GM18517 (cell line): ENCODE data around the gene TGM1.
A peak's percentile ranks its signal among the peaks of the same experiment; 100 is the strongest.
"Not testable (repeated sequence)": the region's sequence is repeated elsewhere in the genome, so short reads cannot be mapped to it uniquely, and the experiment has no call there.

Experiments
- ATAC-seq: cut with Tn5 transposase; IDR thresholded peaks from one replicate; pipeline ENCODE4 v1.9.1; 2021; ENCODE audit warnings: mild to moderate bottlenecking, moderate library complexity; ENCODE audit not compliant: unreplicated experiment

Gene TGM1

DNA sequence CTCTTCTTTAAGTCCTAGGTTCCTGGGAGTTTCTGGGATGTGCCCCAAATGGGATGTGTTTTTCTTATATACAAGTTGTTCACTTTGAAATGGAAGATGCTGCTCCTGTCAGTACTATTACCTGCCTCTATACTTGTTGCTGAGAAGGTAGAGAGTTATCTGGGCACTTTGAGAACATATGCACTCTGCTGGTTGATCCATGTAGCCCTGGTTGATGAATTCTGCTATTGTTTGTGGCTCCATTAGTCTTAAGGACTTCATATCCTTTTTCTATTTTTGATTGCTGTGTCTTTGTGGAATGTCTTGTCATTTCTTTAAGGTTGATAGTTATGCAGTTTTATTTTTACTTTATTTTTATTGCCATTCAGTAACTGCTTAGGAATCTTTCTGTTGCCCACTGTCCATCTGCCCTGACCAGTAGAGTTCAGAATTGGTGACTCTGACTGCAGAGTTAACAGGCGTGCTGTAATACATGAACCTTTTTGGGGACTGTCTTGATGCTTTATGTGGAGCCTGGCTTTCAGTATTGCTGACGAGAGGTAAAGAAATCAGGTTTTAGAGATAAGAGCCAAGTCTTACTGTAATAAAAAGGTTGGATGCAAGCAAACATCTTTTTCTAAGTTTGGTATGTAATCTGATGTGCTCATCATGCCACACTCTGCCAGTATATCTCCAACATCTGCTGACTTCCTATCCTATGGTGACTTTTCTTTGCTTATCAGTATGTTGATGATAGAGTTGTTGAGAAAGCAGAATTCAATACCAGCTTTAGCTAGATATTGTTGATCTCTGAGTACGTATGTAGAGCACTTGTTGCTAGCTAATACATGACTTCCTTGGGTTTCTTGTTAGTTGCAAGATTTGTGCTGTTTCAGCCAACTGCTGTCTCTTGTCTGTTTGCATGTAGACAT, 28.6 kb downstream of the TGM1 start:
- no peak for ATAC-seq

DNA sequence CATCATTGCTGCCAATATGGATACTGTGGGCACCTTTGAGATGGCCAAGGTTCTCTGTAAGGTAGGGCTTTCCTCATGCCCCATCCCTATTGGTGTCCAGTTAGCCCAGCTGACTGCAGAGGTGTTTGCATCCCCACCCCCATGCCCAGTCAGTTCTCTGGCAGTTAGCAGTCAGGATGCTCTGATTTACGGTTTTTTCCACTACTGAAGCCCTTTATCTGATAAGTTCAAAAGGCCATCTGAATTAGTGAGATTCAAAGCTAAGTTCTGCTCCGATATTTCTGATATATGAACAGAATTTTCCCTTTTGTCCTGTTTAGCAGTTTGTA, 29.5 kb downstream of the TGM1 start:
- no peak for ATAC-seq

DNA sequence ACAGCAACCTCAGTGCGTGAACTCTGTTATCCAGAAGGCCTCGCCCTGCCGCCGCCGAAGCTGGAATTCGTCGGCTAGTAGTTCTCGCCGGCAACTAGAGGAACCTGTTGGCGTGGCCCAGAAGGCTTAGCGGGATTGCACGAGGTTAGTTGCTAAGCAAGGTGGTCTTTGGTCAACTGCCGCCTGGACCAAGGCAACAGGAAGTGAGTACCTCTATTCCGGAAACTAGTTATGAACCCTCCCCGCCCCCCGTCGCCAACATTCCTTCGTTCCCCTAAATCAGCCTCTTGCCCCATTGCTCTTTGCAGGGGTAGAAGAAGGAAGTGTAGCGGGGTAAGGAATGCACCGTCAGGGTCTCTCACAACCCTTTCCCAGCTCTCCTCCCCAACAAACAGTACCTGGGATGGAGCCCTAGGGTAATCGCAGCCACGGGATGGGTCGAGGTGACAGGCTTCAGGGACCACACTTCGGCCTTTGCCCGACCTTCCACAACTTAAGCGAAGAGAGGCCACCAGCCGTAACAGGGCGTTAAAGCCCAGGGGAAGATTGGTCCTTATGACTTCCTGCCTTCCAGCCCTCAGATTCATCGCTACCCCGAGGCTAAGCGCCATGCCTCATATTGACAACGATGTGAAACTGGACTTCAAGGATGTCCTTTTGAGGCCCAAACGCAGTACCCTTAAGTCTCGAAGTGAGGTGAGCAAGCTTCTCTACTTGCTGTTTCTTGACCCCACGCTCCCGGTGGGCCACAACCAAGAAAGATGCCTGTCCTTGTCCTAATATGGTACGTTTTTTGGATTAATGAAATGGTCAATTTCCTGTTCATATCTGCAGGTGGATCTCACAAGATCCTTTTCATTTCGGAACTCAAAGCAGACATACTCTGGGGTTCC, 30.1 kb downstream of the TGM1 start, which contains the start of gene GMPR2:
TSS of gene GMPR2 (plus strand) at position 285 of the 893 bp plus-strand sequence. CDS start at position 610, 325 bp downstream.
- ATAC-seq = peak; percentile 53

DNA sequence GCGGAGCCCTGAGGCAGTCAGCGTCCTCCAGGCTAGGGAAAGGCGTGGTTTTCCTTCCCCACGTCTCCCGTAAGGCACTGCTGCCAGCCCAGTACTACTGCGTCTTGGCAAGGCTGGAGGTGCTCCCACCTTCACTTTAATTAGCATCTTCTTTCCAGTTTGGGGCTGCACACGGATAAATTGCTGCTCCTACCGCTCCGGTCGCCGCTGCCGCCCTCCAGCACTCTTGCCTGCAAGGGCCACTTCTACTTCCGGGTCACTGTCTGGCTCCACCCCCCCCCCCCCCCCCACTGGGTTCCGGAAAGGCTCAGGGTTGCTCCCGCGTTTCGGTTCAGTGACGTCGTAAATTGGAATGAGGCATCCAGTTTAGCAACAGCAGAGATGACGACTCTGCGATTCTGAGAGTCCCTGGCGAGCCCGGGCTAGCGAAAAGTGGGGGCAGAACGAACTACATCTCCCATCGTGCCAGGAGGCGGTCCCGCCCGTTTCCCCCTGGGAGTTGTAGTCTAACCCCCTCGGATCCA, 30.8 kb downstream of the TGM1 start, which contains the start of gene NEDD8:
TSS of gene NEDD8 (minus strand) at position 247 of the 524 bp plus-strand sequence. CDS start at position 147, 100 bp downstream.
- ATAC-seq = peak; percentile 70

DNA sequence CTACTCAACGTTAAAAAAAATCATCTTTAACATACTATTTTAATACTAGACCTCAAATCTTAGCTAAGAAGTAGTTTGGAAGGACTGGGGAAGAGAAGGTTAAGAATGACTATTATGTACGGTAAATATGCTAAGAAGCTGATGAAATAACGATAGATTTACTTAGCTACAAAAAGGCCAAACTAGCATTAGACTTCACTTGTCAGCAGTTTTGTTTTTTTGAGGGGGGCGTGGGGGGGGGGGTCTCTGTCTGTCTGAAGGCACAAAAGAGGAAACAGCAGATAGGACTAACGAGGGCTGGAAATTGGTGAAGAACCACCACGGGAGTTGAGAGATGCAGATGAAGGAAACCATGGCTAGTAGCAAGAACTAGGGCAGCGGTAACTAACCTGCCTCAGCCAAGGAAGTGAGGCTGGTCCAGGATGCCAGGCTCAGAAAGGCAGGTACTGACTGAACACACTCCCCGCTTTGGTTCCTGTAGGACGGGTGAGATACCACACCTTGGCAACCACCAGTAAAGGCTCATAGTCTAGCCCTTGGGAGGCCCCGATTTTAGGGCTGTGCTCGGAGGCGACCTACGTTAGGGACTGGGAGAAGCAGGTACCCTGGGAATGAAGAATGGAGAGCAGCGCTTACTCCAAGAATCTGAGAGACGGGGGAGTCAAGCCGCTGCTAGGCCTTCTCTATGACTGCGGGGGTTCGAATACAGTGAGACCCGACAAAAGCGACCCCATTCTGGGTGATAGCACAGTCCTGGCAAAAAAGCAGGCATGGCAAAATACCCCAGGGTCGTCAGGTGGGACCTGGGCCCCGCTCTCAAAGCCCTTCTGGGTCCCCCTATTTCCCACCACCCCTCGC, 31.5 kb downstream of the TGM1 start:
- peak; percentile 14 for ATAC-seq

DNA sequence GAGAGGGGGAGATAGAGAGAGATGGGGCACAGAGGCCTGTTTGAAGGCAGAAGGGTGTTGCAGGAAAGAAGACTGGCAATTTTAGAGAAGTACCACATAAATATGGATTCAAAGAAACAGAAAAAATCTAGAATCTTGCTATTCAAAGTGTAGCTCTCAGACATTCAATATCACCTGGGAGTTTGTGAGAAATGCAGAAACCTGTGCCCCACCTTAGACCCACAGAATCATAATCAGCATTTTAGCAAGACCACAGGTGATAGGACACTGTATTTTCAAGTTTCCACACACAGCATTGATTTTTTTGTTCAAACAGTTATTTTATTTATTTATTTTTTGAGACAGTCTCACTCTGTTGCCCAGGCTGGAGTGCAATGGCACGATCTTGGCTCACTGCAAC, 34.1 kb downstream of the TGM1 start:
- no peak for ATAC-seq

DNA sequence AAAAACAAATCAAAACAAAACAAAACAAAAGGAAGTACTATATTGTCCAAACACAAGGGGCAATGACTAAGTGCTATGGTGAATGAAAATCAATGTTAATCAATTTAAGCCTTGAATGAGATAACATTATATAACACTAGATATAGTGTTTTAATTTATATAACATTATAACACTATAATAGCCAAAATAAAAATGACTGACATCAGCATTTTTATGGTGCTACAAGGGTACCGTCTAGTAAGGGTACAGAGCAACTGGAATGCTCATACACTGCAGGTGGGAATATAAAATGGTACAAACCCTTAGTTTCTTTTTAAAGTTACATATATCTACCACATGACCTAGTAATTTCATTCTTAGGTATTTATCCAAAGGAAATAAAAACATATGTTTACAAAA, 36.5 kb downstream of the TGM1 start:
- ATAC-seq = no peak

DNA sequence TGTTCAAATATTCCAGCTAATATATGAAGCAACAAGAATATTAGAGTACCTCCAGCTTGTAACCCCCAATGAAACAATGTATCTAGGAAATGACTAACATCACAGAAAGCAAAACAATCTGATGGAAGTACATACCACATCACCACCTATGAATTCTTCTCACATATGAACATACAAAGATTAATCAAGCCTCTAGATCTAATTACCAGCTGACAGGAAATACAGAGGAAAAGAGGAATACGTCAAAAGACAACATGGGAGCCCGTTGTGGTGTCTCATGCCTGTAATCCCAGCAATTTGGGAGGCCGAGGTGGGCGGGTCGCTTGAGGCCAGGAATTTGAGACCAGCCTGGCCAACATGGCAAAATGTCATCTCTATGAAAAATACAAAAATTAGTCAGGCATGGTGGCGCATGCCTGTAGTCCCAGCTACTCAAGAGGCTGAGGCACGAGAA, 38.3 kb downstream of the TGM1 start:
- ATAC-seq = no peak

DNA sequence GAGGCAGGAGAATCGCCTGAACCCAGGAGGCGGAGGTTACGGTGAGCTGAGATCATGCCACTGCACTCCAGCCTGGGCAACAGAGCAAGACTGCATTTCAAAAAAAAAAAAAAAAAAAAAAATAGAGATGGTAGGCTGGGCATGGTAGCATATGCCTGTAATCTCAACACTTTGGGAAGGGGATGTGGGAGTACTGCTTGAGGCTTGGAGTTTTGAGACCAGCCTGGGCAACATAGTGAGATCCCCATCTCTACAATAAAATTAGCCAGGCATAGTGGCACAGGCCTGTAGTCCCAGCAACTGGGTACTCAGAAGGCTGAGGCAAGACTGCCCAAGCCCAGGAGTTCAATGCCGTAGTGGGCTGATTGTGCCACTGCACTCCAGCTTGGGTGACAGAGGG, 40.0 kb downstream of the TGM1 start:
- ATAC-seq = not testable (repeated sequence)

DNA sequence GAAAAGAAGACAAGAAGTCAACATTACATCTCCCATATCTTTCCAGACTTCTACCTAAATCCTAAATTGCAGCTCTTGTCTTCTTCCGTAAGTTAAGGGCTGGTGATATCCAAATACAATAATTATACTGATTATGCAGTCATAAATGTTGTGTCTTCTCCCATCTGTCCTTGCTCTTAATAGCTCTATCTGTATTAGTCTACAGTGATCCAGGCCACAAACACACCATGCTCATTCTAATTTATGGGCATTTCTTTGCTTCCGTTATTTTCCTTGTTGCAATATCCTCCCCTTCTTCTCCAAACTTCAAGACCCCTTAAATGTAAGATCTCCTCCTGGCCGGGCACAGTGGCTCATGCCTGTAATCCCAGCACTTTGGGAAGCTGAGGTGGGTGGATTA, 43.5 kb downstream of the TGM1 start:
- ATAC-seq = no peak

DNA sequence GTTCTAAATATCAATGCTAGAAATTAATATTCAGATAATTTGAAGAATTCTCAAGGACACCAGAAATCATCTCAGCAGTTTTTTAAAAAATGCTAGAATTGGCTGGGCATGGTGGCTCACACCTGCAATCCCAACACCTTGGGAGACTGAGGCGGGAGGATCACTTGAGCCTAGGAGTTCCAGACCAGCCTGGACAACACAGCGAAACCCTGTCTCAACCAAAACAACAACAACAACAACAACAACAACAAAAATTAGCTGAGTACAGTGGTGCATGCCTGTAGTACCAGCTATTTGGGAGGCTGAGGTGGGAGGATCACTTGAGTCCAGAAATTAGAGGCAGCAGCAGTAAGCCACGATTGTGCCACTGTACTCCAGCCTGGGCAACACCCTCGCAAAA, 43.9 kb downstream of the TGM1 start:
- ATAC-seq = no peak

DNA sequence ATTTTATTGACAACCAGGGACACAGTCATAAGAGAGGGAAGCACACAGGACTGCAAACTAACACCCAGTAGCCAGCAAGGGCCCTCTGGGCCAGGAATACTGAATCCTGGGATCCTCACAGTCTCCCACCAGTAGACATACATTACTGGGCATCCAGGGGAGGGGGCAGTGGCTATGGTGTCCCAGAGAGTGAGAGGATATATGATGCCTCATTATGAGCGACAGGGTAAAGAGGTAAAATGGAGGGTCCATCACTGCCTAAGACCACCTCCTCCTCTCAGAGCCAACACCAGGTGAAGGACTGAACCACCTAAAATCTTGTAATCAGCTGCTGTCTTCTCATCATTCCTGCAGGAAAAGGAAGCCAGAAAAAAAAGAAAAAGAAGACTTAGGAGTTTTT, 46.1 kb downstream of the TGM1 start:
- ATAC-seq = not testable (repeated sequence)

DNA sequence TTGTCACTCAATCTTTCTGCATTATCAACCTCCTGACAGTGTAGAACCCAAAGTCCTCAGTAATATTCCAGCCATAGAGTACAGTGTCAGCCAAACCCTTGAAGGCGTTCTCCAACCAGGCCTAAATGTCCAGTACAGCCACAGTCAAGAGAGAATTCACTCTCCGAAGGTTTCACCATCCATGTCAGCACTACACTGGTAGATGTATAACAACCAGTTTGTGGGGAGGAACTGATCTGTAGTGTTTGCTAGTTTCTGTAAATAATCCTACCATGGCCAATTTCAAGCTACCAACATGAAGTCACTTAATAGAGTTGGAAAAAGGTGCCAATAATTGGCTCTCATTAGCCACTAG, 46.7 kb downstream of the TGM1 start:
- no peak for ATAC-seq

DNA sequence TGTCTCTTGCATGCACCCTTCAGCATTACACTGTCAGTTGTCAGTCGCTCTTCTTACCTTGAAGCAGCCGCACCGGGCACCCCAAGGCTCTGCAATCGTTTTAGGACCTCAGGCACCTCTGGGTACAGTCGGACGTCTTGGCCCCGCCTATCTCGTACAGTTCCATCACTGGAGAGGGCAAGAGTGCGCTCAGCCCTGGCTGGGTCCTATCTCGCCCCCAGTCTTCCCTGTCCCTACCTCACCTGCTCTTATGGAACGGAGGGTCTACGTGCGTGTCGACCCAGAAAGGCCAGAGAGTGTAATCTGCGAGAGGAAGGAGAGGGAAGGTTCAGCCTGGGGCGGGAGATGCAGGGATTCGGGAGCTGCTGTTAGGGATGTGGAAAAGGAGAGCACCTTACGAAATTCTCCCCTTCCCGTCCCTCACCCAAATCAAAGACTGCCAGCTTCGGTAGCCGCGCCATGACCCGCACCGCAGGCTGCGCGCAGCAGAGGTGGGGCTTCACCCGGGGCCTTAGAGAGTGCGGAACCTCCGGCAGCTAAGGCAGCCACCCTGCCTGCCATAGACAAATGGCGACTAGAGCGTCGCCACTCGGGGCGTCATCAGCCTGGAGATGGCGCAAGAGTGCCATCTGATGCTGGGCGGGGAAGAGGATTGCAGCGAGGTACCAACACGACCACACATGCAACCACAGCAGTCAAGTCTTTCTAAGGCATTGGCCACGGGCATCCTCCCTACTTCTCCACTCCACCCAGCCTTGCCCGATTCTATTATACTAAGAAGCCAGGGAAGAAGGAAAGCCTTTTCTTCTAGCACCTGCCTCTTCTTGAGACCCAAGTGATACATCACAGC, 47.3 kb downstream of the TGM1 start, which contains the start of gene MDP1:
TSS of gene MDP1 (minus strand) at position 572 of the 850 bp plus-strand sequence. CDS start at position 461, 111 bp downstream.
- ATAC-seq = peak; percentile 48

DNA sequence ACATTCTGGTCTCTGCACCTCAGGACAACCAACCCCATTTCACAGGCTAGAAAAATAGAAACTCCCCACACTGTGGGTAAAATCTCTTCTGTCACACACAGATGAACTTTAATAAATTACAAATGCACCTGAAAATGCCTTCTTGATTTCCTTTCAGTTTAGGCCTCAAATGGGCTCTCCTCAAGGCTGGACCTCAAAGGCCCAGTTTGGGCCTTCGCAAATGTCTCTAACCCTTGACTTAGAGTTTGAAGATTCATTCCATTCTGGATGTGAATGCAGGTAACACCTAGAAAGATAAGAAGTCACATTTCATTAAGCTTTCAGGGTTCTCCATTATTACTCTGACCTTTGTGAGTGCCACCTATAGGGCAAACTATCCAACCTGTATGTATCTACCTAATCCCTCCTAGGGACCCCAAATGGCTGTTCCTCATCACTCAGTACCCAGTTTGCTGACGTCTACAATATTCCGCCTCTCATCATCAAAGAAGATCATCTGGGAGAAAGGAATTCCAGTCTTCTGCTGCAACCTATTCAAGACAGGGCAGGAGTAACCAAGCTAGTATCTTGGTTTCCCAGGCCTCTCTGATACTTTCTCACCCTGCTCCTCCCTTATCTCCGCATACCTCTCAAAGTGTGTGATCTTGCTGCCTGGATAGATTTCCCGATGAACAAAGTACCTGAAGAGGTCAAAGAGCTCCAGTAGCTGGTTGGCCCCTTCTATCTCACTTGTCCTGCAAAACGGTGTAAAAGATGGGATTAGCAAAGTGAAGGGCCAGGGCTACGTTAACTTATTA, 48.9 kb downstream of the TGM1 start:
- ATAC-seq = no peak

DNA sequence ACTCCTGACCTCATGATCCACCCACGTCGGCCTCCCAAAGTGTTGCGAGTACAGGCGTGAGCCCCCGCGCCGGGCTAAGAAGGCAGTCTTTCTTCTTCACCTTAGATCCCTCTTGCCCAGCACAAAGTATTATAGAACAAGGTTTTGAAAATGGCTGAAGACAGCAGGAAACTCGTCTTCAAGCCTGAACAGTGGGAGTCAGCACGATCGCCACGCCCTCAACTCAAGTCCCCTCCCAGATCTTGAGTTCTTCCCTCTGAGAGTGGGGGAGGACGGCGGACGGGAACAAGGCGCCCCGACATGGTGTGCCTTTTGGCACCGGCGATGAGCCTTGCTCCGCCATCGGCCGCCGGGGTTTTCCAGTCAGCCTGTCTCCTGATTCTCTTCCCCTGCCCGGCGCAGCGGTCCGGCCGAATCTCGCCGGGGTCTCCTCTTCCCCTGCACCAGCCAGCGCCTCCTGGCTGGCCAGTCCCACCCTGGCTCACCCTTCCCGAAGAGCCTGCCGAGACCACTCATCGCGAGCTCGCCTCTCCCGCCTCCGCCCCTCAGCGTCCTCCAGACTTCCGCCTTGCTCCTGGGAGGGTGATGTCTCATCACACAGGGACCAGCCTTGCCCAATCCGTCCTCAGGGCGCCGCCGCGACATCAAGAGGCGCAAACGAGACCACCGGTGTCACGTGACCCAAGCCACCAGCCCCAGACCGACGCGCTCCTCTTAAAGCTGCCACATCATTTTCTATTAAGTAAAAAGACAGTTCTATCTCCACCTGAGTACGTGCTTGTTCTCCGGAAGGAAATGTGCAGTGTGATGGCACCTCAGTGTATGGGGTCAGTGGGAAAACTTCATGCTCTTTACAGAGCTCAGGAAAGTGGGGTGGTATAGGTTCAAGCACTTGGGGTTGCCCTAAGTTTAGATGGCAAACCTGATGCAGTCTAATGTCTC, 49.8 kb downstream of the TGM1 start, which contains the start of gene CHMP4A:
TSS of gene CHMP4A (minus strand) at position 565 of the 942 bp plus-strand sequence. CDS start at position 516, 49 bp downstream.
- ATAC-seq = peak; percentile 79

DNA sequence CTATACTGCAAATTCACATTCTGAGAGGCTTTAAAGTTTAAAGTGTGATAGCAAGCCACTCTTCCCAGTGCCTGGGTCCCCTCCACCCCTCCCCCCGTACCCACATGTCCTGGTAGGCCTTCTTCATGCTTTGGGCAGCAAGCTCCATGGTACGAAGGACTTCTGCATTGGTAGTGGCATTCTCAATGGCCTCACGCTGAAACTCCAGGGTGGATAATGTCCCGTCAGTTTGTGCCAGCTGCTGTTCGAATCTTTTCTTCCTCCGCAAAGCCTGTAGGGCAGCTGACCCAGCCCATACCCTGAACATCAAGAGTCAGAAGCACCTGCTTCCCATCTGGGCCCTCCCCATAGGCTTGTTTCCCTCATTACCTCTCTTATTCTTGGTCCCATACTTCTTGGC, 51.7 kb downstream of the TGM1 start:
- ATAC-seq = no peak
